Limb (tissue), 2 donors: Measurements from ENCODE around the gene KIR3DL1.
"Not testable (repeated sequence)": the region's sequence is repeated elsewhere in the genome, so short reads cannot be mapped to it uniquely, and the experiment has no call there.

ENCODE experiments used
- DNase-seq, 2 donors: peaks; one replicate each; pipeline ENCODE4 v3.0.0-alpha.2; 2016; ENCODE audit errors: extremely low spot score in 2 of 2

Gene KIR3DL1

DNA sequence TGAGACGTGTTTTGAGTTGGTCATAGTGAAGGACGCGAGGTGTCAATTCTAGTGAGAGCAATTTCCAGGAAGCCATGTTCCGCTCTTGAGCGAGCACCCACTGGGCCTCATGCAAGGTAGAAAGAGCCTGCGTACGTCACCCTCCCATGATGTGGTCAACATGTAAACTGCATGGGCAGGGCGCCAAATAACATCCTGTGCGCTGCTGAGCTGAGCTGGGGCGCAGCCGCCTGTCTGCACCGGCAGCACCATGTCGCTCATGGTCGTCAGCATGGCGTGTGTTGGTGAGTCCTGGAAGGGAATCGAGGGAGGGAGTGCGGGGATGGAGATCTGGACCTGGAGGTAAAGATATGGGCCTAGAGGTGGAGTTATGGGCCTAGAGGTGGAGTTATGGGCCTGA, at the start of gene KIR3DL1:
Gene KIR3DL1, plus strand, starts transcription at position 218 of the 400 bp plus-strand sequence.
- not testable (repeated sequence) for DNase-seq

DNA sequence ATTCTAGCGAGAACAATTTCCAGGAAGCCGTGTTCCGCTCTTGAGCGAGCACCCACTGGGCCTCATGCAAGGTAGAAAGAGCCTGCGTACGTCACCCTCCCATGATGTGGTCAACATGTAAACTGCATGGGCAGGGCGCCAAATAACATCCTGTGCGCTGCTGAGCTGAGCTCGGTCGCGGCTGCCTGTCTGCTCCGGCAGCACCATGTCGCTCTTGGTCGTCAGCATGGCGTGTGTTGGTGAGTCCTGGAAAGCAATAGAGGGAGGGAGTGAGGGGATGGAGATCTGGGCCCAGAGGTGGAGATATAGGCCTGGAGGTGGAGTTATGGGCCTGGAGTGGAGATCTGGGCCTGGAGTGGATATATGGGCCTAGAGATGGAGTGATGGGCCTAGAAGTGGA, 46.6 kb upstream of the KIR3DL1 start, which contains the start of gene KIR2DL1:
Gene KIR2DL1, plus strand, starts transcription at position 148 of the 400 bp plus-strand sequence. Its CDS starts 58 bp downstream, at position 206.
- not testable (repeated sequence) for DNase-seq

DNA sequence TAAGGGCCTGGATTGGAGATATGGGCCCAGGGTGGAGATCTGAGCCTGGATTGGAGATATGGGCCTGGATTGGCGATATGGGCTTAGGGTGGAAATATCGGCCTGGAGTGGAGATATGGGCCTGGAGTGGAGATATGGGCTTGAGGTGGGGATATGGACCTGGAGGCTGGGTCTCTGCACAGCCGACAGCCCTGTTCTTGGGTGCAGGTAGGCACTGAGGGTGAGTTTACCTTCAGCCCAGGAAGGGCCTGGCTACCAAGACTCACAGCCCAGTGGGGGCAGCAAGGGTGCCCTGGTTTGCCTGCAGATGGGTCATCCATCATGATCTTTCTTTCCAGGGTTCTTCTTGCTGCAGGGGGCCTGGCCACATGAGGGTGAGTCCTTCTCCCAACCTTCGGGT, 45.8 kb upstream of the KIR3DL1 start:
- not testable (repeated sequence) for DNase-seq

DNA sequence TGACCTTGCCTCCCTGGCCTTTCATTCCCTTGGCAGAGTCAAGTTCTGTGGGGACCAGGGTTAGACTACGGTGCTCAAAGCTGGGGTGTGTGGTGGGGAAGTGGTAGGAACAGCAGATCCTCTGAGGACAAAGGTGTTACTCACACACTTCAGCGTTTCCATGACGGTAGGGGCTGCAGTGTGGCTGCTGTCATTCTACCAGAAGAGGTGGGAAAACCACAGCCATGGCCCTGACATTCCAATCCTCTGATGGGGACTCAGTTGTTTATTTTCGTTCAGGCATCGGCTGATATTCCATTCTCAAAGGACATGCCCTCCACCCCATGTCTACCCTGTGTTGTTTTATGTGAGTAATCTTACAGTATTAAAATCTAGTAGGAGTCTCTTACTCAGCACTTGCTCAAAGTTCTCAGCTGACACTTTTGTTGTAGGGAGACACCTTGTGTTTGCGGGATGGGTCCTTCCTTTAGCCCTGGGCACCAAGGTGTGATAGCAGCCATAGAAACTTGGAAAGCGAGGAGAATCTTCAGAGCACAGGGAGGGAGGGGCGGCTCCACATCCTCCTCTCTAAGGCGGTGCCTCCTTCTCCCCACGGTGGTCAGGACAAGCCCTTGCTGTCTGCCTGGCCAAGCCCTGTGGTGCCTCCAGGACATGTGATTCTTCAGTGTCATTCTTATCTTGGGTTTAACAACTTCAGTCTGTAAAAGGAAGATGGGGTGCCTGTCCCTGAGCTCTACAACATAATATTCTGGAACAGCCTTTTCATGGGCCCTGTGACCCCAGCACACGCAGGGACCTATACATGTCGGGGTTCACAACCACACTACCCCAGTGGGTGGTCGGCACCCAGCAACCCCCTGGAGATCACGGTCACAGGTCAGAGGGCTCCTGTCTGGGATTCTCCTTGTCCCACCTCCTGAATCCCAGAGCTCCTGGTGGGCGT, 45.0 kb upstream of the KIR3DL1 start:
- not testable (repeated sequence) for DNase-seq

DNA sequence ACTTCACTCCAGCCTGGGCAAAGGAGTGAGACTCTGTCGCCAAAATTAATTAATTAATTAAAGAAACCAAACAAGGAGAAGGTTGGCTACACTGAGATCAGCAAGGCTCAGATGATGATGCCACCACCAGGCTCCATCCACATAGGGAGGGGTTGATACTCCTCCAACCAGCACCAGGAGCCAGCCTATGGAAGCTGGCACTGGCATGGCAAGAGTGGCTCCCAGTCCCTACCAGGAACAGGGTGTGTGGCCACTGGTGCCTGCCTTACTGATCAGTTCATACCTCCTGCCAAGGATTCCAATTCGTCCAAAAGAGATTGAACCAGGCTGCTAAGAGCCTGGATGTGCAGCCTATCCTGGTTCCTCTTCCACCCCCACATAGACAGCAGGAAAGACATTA, 43.6 kb upstream of the KIR3DL1 start:
- not testable (repeated sequence) for DNase-seq

DNA sequence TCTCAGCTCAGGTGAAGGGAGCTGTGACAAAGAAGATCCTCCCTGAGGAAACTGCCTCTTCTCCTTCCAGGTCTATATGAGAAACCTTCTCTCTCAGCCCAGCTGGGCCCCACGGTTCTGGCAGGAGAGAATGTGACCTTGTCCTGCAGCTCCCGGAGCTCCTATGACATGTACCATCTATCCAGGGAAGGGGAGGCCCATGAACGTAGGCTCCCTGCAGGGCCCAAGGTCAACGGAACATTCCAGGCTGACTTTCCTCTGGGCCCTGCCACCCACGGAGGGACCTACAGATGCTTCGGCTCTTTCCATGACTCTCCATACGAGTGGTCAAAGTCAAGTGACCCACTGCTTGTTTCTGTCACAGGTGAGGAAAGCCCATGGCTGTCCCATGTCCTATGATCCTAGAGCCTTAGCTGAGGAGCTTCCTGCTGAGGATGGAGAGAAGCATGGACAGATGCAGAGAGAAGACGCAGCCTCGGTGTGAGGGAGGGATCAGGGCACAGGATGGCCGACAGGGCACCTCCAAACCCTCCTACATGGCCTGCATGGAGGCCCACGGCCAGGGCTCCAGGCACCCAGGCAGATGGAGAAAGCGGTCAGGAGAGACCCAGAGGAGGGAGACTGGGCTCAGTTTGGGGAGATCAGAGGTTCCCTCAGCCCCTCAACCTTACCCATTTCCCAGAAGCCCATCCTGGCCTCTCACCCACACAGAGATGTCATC, 41.0 kb upstream of the KIR3DL1 start:
- not testable (repeated sequence) for DNase-seq

DNA sequence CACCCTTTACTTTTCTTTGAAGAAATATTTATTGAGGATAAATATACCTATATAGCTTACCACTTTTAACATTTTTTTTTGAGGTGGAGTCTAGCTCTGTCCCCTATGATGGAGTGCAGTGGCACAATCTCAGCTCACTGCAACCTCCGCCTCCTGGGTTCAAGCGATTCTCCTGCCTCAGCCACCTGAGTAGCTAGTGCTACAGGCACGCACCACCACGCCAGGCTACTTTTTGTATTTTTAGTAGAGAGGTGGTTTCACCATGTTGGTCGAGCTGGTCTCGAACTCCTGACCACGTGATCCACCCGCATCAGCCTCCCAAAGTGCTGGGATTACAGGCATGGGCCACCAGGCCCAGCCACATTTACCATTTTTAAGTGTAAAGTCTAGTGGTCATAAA, 40.4 kb upstream of the KIR3DL1 start:
- DNase-seq = not testable (repeated sequence)

DNA sequence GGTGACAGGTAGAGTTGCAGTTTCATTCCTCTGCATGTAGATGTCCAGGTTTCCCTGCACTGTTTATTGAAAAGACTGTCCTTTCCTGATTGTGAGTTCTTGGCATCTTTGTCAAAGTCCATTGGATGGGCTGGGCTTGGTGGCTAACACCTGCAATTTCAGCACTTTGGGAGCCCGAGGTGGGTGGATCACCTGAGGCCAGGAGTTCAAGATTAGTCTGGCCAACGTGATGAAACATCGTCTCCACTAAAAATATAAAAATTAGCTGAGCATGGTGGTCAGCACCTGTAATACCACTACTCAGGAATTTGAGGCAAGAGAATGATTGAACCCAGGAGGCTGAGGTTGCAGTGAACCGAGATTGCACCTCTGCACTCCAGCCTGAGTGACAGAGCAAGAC, 38.4 kb upstream of the KIR3DL1 start:
- not testable (repeated sequence) for DNase-seq

DNA sequence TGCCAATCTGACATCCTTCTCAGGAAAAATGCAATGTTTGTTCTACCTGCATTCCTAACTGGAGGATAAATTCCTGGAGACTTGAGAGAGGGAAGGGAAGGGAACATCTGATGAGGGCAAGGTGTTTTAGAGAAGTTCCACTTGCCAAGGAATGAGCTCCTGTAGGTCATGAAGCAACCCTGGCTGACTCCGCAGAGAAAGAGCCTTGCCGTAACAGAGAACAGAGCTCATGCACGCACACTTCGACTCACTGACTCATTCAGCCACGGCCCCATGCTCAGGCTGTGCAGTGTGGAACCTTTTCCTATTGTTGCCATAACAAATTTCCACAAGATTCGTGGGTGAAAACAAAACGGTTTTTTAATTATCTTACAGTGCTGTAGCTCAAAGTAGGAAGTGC, 37.4 kb upstream of the KIR3DL1 start:
- not testable (repeated sequence) for DNase-seq

DNA sequence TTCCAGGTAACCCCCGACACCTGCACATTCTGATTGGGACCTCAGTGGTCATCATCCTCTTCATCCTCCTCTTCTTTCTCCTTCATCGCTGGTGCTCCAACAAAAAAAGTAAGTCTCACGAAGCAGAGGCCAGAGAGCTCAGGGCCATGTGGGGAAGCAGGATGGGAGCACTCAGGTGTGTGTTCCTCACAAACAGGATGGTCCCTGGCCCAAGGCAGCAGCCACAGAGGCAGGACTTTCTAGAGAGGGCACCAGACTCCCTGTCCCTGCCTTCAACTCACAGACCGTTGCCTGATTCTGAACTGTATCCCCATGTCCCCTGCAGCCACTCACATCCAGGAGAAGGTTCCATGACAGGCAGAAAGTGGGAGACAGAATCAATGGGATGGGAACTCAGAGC, 33.4 kb upstream of the KIR3DL1 start:
- not testable (repeated sequence) for DNase-seq

DNA sequence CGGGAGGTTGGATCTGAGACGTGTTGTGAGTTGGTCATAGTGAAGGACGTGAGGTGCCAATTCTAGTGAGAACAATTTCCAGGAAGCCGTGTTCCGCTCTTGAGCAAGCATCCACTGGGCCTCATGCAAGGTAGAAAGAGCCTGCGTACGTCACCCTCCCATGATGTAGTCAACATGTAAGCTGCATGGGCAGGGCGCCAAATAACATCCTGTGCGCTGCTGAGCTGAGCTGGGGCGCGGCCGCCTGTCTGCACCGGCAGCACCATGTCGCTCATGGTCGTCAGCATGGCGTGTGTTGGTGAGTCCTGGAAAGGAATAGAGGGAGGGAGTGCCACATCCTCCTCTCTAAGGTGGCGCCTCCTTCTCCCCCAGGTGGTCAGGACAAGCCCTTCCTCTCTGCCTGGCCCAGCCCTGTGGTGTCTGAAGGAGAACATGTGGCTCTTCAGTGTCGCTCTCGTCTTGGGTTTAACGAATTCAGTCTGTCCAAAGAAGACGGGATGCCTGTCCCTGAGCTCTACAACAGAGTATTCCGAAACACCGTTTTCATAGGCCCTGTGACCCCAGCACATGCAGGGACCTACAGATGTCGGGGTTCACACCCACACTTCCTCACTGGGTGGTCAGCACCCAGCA, 30.1 kb upstream of the KIR3DL1 start:
- DNase-seq = not testable (repeated sequence)

DNA sequence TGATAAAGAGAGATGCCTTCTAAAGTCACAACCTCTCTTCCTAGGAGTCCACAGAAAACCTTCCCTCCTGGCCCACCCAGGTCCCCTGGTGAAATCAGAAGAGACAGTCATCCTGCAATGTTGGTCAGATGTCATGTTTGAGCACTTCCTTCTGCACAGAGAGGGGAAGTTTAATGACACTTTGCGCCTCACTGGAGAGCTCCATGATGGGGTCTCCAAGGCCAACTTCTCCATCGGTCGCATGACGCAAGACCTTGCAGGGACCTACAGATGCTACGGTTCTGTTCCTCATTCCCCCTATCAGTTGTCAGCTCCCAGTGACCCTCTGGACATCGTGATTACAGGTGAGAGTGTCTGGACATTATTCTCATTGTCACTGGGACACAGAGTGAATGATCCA, 28.1 kb upstream of the KIR3DL1 start:
- DNase-seq = not testable (repeated sequence)

DNA sequence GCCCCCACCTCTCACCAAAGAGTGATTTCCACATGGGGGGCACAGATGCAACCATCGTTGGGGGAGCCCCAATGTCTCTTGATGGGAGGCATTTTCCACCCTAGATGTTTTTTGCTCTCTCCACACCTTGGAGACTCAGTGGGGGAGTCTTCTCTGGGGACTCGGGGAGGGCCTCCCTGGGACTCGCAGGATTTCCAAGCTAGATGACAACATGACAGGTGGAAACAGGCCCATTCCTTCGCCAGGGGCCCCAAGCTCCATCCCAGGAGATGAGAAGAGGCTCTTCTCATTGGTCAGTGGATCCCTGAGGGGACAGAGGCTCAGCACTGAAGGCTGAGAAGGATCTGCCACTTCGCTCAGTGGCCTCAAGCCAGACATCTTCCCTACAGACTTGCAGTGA, 25.6 kb upstream of the KIR3DL1 start:
- no peak for DNase-seq

DNA sequence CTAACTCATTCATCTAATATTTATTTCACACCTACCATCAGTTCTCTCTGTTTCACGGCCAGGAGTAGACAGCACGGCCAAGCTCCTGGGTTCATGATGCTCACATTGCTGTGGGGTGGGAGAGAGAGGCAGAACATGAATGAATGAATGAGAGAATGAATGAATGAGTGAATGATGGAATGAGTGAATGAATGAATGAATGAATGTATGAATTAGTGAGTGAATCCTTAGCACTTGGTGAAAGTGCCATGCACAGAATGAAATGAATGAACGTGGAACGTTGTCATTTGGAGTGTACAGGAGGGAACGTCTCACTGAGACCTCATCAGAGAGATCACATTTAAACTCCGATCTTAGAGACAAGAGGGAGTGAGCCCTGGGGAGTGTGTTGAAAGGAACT, 24.8 kb upstream of the KIR3DL1 start:
- no peak for DNase-seq

DNA sequence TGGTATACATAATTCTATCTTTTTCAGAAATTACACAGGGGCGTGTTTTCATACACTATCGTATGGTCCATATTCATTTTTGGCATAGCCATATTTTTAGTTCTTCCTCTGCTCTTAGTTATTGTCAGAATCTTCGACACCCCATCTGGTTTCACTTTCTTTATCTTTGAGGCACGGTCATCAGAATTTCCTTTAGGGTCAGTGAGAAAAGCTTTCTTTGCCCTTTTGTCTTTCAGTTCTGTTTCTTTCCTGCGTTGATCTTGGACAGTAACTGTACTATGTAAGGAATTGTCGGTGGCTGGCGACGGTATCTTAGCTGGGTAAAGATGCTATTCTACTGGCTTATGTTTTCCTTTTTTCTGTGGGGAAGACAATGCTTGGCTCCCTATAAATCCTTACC, 23.5 kb upstream of the KIR3DL1 start:
- DNase-seq = no peak

DNA sequence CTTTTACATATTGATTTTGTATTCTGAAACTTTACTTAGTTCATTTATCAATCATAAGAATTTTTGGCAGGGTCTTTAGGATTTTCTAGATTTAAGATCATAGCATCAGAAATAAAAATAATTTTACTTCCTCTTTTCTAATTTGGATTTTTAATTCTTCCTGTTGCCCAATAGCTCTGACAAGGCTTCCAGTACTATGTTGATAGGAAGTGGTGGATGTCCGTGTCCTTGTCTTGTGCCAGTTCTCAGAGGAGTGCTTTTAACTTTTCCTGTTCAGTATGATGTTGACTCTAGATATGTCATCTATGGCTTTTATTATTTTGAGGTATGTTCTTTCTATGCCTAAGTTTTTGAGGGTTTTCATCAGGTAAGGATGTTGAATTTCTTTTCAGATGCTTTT, 20.5 kb upstream of the KIR3DL1 start:
- no peak for DNase-seq

DNA sequence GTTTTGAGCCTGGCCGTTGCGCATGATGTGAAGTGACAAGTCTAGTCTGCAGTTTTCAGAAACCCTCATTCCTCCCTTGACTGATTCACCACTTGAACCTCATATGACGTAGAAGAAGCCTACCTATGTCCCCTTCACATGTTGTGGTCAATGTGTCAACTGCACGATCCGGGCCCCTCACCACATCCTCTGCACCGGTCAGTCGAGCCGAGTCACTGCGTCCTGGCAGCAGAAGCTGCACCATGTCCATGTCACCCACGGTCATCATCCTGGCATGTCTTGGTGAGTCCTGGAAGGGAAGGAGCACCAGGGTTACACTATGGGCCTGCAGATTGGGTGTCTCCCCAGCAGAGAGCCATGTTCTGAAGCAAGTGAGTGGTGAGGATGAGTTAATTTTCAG, 12.9 kb upstream of the KIR3DL1 start, which contains the start of gene KIR2DL4:
Gene KIR2DL4, plus strand, starts transcription at position 201 of the 400 bp plus-strand sequence. Its CDS starts 42 bp downstream, at position 243.
- DNase-seq = no peak

DNA sequence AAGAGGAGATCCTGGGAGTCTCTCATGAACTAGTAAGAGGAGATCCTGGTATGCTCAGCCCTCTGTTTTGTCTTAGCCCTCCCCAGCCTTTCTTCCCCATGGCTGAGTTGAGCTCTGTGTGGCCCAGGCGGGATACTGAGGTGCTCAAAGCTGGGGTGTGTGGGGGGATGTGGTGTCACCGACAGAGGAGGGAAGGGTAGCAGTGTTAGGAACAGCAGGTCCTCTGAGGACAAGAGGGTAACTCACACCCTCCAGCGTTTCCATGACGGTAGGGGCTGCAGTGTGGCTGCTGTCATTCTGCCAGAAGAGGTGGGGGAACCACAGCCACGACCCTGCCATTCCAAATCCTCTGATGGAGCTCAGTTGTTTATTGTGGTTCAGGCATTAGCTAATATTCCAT, 12.2 kb upstream of the KIR3DL1 start:
- no peak for DNase-seq

DNA sequence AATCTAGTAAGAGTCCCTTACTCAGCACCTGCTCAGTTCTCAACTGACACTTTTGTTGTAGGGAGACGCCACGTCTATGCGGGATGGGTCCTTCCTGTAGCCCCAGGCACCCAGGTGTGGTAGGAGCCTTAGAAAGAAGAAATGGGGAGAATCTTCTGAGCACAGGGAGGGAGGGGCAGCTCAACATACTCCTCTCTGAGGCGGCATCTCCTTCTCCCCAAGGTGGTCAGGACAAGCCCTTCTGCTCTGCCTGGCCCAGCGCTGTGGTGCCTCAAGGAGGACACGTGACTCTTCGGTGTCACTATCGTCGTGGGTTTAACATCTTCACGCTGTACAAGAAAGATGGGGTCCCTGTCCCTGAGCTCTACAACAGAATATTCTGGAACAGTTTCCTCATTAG, 11.7 kb upstream of the KIR3DL1 start:
- DNase-seq = no peak

DNA sequence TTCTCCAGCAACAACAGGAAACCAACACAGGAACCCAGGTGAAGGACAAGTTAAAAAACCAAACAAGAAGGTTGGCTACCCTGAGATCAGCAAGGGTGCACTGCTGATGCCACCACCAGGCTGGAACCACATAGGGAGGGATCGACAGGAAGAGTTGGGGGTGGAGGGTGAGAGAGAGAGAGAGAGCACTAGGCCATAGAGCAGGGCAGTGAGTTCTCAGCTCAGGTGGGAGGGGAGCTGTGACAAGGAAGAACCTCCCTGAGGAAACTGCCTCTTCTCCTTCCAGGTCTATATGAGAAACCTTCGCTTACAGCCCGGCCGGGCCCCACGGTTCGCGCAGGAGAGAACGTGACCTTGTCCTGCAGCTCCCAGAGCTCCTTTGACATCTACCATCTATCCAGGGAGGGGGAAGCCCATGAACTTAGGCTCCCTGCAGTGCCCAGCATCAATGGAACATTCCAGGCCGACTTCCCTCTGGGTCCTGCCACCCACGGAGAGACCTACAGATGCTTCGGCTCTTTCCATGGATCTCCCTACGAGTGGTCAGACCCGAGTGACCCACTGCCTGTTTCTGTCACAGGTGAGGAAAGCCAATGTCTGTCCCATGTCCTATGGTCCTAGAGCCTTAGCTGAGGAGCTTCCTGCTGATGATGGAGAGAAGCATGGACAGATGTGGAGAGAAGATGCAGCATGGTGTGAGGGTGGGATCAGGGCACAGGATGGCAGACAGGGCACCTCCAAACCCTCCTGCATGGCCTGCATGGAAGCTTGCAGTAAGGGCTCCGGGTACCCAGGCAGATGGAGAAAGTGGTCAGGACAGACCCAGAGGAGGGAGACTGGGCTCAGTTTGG, 10.4 kb upstream of the KIR3DL1 start:
- DNase-seq = no peak

DNA sequence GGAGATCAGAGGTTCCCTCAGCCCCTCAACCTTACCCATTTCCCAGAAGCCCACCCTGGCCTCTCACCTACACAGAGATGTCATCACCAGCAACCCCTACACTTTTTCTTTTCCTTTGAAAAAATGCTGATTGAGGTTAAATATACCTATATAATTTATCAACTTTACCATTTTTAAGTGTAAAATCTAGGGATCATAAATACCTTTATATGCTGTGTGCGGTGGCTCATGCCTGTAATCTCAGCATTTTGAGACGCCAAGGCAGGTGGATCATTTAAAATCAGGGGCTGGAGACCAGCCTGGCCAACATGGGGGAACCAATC, 9.8 kb upstream of the KIR3DL1 start:
- no peak for DNase-seq
